Body of pancreas (tissue), 4 donors: ENCODE data around the gene HS6ST2.

Source experiments
- CTCF ChIP-seq, 7 experiments: fragments of 450-650 bp in 4 of 7; fragments of 200-600 bp in 3 of 7; sonication (generic) in 3 of 7; IDR thresholded peaks; one replicate each; pipeline ENCODE4 v1.5.1; 2016 to 2019; ENCODE audit warnings: antibody characterized with exemption in 7 of 7
- POLR2A ChIP-seq, 3 donors: fragments of 450-650 bp; IDR thresholded peaks; one replicate each; pipeline ENCODE4 v1.6.1; 2016; ENCODE audit warnings: antibody characterized with exemption in 3 of 3, mild to moderate bottlenecking in 2 of 3

- TF ChIP-seq CTCF (IDR thresholded peaks at IDR 0.05) (no peak), POLR2A (IDR thresholded peaks at IDR 0.05) (no peak)
Measured at GRCh38 chrX:132704769-132705168, 253.7 kb downstream of the HS6ST2 start.
